SK-N-SH treated with all-trans-retinoic acid at 6 μM for 48 hours (cell line): ENCODE results near the gene BMP8A.

Source experiments
- ARNTL ChIP-seq: fragments of 450-650 bp; formaldehyde crosslinking; IDR thresholded peaks from 2 replicates; pipeline ENCODE4 v1.5.0; 2020; ENCODE audit warnings: low read depth, mild to moderate bottlenecking, moderate library complexity, borderline replicate concordance
- ESRRG ChIP-seq: fragments of 250-450 bp; sonication (Bioruptor Pico); IDR thresholded peaks from 2 replicates; pipeline ENCODE4 v1.6.1; 2021; ENCODE audit warnings: mild to moderate bottlenecking
- ISL1 ChIP-seq: fragments of 250-450 bp; sonication (Bioruptor Pico); IDR thresholded peaks from 2 replicates; pipeline ENCODE4 v2.1.2; 2022; ENCODE audit warnings: mild to moderate bottlenecking, moderate library complexity
- OSR1 ChIP-seq: fragments of 250-450 bp; sonication (Bioruptor Pico); IDR thresholded peaks from 2 replicates; pipeline ENCODE4 v1.8.0; 2022; ENCODE audit warnings: moderate library complexity, mild to moderate bottlenecking, inconsistent platforms
- RARB ChIP-seq: fragments of 250-450 bp; sonication (Bioruptor Pico); IDR thresholded peaks from 2 replicates; pipeline ENCODE4 v1.8.0; 2021; ENCODE audit warnings: mild to moderate bottlenecking, moderate library complexity
- ZC3H10 ChIP-seq: fragments of 250-450 bp; sonication (Bioruptor Pico); IDR thresholded peaks from 2 replicates; pipeline ENCODE4 v1.5.1; 2021; ENCODE audit warnings: mild to moderate bottlenecking, moderate library complexity
- ZFP3 ChIP-seq: fragments of 250-450 bp; sonication (Bioruptor Pico); IDR thresholded peaks from 2 replicates; pipeline ENCODE4 v1.5.0; 2020; ENCODE audit warnings: mild to moderate bottlenecking, moderate library complexity
- ZFP30 ChIP-seq: fragments of 450-650 bp; formaldehyde crosslinking; IDR thresholded peaks from 2 replicates; pipeline ENCODE4 v1.5.0; 2022; ENCODE audit warnings: mild to moderate bottlenecking, moderate library complexity
- ZNF70 ChIP-seq: fragments of 450-650 bp; formaldehyde crosslinking; IDR thresholded peaks from 2 replicates; pipeline ENCODE4 v1.5.0; 2020; ENCODE audit warnings: mild to moderate bottlenecking, moderate library complexity
- TF ChIP-seq, protein P1 (sequence below): fragments of 250-450 bp; sonication (Bioruptor Pico); IDR thresholded peaks from 2 replicates; pipeline ENCODE4 v1.8.0; 2020; ENCODE audit warnings: mild to moderate bottlenecking, moderate library complexity, borderline replicate concordance
- TF ChIP-seq, protein P2 (sequence below): fragments of 250-450 bp; sonication (Bioruptor Pico); IDR thresholded peaks from 2 replicates; pipeline ENCODE4 v1.8.0; 2021; ENCODE audit warnings: low read depth, mild to moderate bottlenecking, moderate library complexity, borderline replicate concordance

DNA sequence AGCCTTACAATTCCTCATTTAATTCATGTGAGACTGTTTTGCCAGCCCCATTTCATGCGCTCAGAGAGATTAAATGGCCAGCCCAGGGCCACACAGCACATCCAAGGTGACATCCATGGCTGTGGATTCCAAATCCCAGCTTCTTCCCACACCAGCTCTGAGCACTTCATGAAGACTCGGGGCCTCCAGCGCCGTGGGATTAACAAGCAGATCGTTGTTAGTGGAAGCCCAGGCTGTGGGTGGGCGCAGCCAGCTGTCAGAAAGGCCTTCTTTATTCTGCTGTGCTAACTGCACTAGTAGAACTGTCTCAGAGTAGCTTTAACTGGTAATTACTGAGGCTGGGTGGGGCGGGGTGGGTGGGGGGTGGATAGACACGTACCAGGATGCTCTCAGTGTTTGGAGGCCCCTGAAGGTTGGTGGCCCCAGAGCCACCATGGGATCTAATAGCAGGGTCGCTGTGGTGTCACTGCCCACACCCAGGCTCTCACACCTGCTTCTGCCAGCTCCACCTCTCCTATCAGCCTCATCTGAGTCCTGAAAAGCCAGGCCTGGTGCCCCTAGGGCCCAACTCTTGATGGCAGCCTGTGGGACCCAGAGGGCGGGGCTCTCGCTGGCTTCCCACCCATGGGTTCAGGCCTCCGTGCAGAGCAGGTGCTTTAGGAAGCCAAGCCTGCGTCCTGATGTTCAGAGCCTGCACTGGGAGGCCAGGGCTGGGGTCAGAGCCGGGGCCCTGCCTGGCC is 3.4 kb downstream of the BMP8A start:
- TF ChIP-seq ZNF70 (CRISPR knock-in tag) = no peak
- TF ChIP-seq ZFP3 = no peak
- no peak for TF ChIP-seq ISL1 (CRISPR knock-in tag)
- TF ChIP-seq, protein P1, sequence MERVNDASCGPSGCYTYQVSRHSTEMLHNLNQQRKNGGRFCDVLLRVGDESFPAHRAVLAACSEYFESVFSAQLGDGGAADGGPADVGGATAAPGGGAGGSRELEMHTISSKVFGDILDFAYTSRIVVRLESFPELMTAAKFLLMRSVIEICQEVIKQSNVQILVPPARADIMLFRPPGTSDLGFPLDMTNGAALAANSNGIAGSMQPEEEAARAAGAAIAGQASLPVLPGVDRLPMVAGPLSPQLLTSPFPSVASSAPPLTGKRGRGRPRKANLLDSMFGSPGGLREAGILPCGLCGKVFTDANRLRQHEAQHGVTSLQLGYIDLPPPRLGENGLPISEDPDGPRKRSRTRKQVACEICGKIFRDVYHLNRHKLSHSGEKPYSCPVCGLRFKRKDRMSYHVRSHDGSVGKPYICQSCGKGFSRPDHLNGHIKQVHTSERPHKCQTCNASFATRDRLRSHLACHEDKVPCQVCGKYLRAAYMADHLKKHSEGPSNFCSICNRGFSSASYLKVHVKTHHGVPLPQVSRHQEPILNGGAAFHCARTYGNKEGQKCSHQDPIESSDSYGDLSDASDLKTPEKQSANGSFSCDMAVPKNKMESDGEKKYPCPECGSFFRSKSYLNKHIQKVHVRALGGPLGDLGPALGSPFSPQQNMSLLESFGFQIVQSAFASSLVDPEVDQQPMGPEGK = no peak
- no peak for TF ChIP-seq OSR1 (CRISPR knock-in tag)
- TF ChIP-seq, protein P2, sequence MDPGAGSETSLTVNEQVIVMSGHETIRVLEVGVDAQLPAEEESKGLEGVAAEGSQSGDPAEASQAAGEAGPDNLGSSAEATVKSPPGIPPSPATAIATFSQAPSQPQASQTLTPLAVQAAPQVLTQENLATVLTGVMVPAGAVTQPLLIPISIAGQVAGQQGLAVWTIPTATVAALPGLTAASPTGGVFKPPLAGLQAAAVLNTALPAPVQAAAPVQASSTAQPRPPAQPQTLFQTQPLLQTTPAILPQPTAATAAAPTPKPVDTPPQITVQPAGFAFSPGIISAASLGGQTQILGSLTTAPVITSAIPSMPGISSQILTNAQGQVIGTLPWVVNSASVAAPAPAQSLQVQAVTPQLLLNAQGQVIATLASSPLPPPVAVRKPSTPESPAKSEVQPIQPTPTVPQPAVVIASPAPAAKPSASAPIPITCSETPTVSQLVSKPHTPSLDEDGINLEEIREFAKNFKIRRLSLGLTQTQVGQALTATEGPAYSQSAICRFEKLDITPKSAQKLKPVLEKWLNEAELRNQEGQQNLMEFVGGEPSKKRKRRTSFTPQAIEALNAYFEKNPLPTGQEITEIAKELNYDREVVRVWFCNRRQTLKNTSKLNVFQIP (CRISPR knock-in tag) = no peak
- no peak for TF ChIP-seq RARB
- TF ChIP-seq ARNTL (CRISPR knock-in tag) = no peak
- no peak for TF ChIP-seq ESRRG (CRISPR knock-in tag)
- TF ChIP-seq ZC3H10 (CRISPR knock-in tag) = no peak
- TF ChIP-seq ZFP30 = no peak
